Ascending aorta (tissue), 2 donors: ENCODE results near the gene ENOX2. TPM values are rescaled to one million over a fixed set of nuclear protein-coding genes. Genes with fewer than 3 reads are reported as not detected.

Experiments
- DNase-seq, 2 donors: peaks; one replicate each; pipeline ENCODE4 v3.0.0-alpha.2; 2019; ENCODE audit warnings: low spot score in 2 of 2
- H3K27ac ChIP-seq, 2 donors: fragments of 200-600 bp; sonication (generic); one replicate each; pipeline ENCODE4 v1.5.1; 2016 to 2017; ENCODE audit warnings: mild to moderate bottlenecking in 1 of 2
- H3K27me3 ChIP-seq: fragments of 200-600 bp; sonication (generic); one replicate; pipeline ENCODE4 v1.5.1; 2017
- H3K36me3 ChIP-seq, 2 donors: fragments of 200-600 bp; sonication (generic); one replicate each; pipeline ENCODE4 v1.5.1; 2016
- H3K4me1 ChIP-seq, 2 donors: fragments of 200-600 bp; sonication (generic); one replicate each; pipeline ENCODE4 v1.5.1; 2016 to 2017; ENCODE audit warnings: mild to moderate bottlenecking in 1 of 2
- H3K4me3 ChIP-seq, 2 donors: fragments of 200-600 bp; sonication (generic); one replicate each; pipeline ENCODE4 v1.5.1; 2016 to 2017; ENCODE audit warnings: mild to moderate bottlenecking in 1 of 2
- H3K9me3 ChIP-seq, 2 donors: fragments of 200-600 bp; sonication (generic); one replicate each; pipeline ENCODE4 v1.5.1; 2016
- intact Hi-C: fragments of 100-400 bp; cut with DNase I; formaldehyde crosslinking; loops from one replicate; pipeline ENCODE4 v1.15.1; 2023
- total RNA-seq: library from RNA; depleted of rRNA; stranded (reverse); fragments of >200 nt; gene quantifications from one replicate; pipeline ENCODE4 v1.1.0, GENCODE V29; 2016
- TF ChIP-seq, protein P1 (sequence below), 3 experiments: fragments of 200-600 bp in 2 of 3; fragments of 450-650 bp in 1 of 3; sonication (generic) in 2 of 3; IDR thresholded peaks; one replicate each; pipeline ENCODE4 v1.5.1; 2016 to 2019; ENCODE audit warnings: antibody characterized with exemption in 3 of 3, mild to moderate bottlenecking in 1 of 3, moderate library complexity in 1 of 3

The ENOX2 gene
- total RNA-seq, 1 donor from 2014 or later: 2.0 TPM

DNA sequence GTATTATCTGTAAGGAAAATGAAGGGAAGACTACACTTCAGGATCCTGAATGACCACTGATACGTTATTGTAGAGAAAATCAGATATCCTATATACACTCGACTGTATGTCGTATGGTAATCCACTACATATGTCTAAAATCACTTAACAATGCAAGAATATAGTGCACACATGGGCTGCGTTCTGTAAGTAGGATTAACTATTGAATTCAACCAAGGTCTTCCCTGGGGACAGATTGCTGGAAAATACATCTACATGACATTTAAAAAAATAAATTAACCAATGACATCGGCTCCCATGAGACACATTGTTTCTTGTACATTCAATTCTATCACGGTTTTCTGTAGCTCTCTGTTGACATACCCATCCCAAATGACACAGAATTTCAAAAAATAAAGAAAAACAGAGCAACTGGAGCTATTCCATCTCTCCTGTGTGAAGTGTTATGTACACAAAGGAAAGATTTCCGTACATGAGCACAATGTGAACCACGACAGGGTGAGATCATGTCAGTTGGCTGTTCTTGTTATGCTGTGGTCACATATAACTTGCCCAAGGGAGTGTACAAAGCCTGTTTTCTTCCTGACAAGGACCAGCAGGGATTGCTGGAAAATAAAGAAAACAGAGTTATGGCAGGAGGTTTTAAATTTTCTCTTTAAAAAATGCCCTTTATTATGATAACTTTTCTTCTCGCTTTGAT, 6.1 kb downstream of the ENOX2 start:
- peak overlapping the region in 1 of 2 donors; percentile 4 for H3K27ac ChIP-seq
- no peak overlapping the region for H3K4me3 ChIP-seq
- no peaks in the 10 kb centered on the region for H3K27me3 ChIP-seq
- no peaks in the 10 kb centered on the region for H3K36me3 ChIP-seq
- TF ChIP-seq, protein P1, sequence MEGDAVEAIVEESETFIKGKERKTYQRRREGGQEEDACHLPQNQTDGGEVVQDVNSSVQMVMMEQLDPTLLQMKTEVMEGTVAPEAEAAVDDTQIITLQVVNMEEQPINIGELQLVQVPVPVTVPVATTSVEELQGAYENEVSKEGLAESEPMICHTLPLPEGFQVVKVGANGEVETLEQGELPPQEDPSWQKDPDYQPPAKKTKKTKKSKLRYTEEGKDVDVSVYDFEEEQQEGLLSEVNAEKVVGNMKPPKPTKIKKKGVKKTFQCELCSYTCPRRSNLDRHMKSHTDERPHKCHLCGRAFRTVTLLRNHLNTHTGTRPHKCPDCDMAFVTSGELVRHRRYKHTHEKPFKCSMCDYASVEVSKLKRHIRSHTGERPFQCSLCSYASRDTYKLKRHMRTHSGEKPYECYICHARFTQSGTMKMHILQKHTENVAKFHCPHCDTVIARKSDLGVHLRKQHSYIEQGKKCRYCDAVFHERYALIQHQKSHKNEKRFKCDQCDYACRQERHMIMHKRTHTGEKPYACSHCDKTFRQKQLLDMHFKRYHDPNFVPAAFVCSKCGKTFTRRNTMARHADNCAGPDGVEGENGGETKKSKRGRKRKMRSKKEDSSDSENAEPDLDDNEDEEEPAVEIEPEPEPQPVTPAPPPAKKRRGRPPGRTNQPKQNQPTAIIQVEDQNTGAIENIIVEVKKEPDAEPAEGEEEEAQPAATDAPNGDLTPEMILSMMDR (IDR thresholded peaks at IDR 0.05): no peak
- no peaks in the 10 kb centered on the region for H3K9me3 ChIP-seq
- DNase-seq: no peak
- intact Hi-C loops: no loop called here
- H3K4me1 ChIP-seq: no peaks in the 10 kb centered on the region

DNA sequence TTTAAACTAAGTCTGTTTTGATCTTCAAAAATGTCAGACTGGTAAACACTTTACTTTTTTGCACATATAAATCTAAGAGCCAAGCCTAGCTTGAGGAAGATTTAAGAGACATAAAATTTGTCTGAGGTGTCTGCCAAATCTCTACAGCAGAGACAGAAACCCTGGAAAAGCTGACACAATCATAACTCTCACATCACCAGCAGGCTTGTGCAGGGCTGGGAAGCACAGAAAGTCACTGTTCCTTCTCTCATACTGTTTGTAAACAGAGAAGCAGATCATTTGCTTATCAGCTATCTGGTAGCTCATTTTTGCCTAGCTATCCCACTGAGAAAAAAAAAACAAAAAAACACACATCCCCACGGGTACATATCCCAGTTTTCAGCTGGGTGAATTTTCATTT, 7.0 kb downstream of the ENOX2 start:
- intact Hi-C loops: no loop called here
- no peak for DNase-seq
- H3K4me1 ChIP-seq: no peaks in the 10 kb centered on the region
- no peaks in the 10 kb centered on the region for H3K27me3 ChIP-seq
- H3K36me3 ChIP-seq: no peaks in the 10 kb centered on the region
- no peak overlapping the region for H3K27ac ChIP-seq
- TF ChIP-seq, protein P1 (IDR thresholded peaks at IDR 0.05): no peak
- H3K4me3 ChIP-seq: no peak overlapping the region
- H3K9me3 ChIP-seq: no peaks in the 10 kb centered on the region

DNA sequence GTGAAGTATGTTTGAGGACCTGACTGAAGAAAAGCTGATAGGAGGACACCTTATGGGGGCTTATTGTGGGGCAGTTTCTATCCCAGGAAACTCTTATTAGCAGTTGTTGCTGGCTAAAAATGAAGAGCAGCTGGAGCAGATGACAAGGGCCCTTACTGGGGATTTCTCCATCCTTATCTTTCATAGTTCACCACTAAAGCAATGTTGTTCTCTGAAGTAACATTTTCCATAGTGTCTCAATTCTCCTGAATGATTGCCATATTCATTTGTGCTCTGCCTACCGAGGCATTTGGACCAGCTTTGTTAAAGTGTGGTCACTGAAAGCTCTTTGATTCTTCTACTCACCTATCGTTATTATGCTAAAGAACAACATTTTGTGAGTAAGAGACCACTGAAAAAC, 7.7 kb downstream of the ENOX2 start:
- Histone ChIP-seq H3K27ac (no peak overlapping the region), H3K27me3 (no peaks in the 10 kb centered on the region), H3K4me1 (no peaks in the 10 kb centered on the region), H3K9me3 (no peaks in the 10 kb centered on the region), H3K36me3 (no peaks in the 10 kb centered on the region), H3K4me3 (no peak overlapping the region)
- DNase-seq: no peak
- TF ChIP-seq, protein P1 (IDR thresholded peaks at IDR 0.05): no peak
- intact Hi-C loops: no loop called here

DNA sequence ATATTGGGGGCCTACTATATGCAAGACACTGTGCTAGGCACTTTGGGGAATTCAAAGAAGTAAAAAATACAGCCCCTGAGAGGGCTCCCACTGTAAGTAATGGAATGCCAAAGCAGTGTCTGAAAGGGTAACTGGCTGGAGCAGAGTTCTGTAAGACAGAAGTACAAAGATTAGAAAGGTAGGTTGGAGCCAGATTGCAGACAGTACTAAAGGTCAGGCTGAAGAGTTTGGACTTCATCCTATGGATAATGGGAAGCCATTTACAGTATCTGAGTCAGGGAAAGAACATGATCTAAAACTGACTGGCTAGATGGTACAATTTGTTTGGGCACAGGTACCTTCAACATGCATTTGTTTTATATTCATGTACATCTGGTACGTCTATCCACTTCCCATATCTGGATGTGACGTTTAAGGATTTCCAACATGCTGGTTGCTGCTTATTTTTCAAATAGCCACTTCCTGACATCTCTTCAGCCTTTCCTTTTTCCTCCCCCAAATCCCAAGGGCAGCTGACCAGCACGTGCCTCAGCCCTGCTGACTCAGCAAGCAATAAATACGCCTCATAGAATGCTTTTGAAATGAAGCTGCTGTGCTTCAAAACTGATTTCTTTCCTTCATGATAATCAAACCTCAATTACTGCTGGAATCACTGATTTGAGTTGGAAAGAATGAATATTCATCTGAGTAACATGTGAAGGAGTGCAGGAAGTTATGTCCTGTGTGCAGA, 9.5 kb downstream of the ENOX2 start:
- no peaks in the 10 kb centered on the region for H3K27me3 ChIP-seq
- intact Hi-C loops: no loop called here
- DNase-seq: no peak
- TF ChIP-seq, protein P1 (IDR thresholded peaks at IDR 0.05): no peak
- H3K36me3 ChIP-seq: no peaks in the 10 kb centered on the region
- no peak overlapping the region for H3K4me3 ChIP-seq
- no peaks in the 10 kb centered on the region for H3K9me3 ChIP-seq
- no peaks in the 10 kb centered on the region for H3K4me1 ChIP-seq
- H3K27ac ChIP-seq: no peak overlapping the region

DNA sequence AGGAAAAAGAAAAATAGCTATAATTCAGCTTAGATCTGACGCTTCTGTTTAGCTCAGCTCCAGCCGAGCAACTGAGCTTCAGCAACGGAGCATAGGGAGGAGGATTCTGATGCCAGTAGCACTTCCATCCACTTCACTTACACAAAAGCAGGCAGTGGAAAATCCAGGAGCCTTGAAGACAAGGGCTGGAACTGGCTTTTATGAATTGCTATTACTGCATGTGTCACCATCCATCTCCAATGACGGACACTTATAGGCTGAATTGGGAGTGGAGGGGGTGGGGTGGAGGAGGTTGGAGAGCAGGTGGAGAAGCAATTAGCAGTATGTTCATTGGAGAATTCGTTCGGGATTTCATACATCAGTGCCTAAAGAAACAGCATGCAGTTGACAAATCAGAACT, 15.6 kb downstream of the ENOX2 start:
- no peaks in the 10 kb centered on the region for H3K9me3 ChIP-seq
- no peaks in the 10 kb centered on the region for H3K4me1 ChIP-seq
- intact Hi-C loops: no loop called here
- TF ChIP-seq, protein P1 (IDR thresholded peaks at IDR 0.05): no peak
- peak overlapping the region in 1 of 2 donors; percentile 44 for H3K4me3 ChIP-seq
- H3K36me3 ChIP-seq: no peaks in the 10 kb centered on the region
- H3K27me3 ChIP-seq: no peaks in the 10 kb centered on the region
- no peak for DNase-seq
- peak overlapping the region in 1 of 2 donors; percentile 44 for H3K27ac ChIP-seq
